ENCODE results near the gene SENP5.

The SENP5 gene

DNA sequence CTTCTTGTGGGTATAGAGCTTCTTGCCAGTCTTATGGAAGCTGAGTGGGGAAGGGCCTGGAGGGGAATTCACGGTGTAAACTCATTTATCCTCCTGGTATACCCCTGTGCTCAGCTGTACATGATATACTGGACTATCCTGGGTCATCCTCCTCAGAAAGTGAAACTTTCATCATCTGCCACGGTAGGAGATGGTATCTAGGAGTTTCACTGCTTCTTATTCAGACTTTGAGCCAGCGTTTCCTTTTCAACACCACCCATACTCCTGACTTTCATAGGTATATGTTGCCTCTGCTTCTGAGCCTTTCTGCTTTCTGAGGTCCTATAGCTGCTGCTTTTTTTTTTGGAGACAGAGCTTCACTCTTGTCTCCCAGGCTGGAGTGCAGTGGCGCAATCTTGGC, 15.6 kb downstream of the SENP5 start:
- no peak for DNase-seq (ENCODE audit: low spot score)

DNA sequence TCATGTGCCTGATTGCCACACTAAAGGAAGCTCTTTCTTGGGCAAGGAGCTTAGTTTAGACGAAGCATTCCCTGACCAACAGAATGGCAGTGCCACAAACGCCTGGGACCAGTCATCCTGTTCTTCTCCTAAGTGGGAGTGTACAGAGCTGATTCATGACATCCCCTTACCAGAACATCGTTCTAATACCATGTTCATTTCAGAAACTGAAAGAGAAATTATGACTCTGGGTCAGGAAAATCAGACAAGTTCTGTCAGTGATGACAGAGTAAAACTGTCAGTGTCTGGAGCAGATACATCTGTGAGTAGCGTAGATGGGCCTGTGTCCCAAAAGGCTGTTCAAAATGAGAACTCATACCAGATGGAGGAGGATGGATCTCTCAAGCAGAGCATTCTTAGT, 18.4 kb downstream of the SENP5 start:
- no peak for DNase-seq (ENCODE audit: low spot score)

DNA sequence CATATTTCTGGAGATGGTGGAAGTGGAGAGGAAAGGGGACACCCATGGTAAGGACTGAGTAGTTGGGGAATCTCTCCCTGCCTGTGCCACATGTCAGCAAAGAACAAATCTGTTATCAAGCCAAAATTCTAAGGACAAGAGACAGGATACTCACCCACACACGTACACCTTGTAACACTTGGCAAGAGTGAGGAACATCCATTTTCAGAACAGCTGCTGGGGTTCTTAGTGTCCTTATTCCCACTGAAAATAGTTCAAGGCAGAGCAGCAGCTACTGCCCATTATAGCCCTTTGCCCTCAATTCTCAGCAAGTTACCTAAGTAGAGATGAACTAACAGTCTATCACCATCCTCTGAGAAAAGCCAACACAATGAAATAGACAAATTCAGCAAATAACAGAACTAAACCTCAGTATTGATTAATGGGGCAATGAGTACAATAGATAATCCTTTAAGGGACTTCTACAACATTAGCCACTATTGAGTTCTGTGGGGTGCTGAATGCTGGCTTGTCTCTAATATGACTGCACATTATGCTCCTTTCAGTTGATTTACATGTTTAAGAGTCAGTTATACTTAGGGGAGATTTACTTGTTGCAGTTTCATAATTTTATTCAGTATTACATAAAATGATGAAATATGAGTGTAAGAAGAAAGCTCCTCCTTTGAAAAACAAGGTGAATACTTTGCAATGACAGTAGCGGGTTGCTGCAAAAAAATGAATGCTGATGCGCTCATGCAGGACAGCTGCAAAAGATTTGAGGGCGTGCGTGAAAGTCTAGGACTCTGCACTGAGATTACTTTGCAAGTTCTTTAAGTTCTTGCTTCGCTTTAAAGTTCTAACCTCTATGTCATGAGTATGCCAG, 22.4 kb downstream of the SENP5 start:
- DNase-seq (ENCODE audit: low spot score) = no peak

DNA sequence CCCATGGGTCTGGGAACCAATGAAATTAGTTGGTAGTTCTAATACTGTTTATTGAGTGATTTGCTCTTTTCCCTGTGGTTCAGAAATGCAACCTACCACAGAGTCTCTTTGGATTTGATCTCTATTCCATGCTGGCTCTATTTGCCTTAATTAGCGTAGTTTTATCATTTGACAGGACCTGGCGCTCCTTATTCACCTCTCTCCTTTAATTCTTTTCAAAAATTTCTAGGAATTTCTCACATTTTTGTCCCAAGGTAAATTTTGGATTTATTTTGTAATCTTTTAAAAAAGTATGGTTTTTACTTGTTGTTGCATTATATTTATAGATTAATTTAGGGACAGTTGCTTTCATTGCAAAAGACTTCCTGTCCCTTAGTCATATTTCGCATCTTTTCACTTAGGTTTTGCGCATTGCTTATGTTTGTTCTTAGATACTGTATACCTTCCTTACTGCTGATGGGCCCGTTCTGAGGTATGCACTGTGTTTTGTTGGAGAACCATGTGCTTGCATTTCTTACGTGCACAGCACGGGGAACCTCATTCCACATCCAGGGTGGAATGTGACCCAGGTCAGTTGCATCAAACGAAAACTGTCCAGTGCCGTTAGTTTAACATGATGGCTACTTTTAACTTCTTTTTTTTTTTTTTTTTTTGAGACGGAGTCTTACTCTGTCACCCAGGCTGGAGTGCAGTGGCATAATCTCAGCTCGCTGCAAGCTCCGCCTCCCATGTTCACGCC, 27.0 kb downstream of the SENP5 start:
- DNase-seq (ENCODE audit: low spot score) = no peak

DNA sequence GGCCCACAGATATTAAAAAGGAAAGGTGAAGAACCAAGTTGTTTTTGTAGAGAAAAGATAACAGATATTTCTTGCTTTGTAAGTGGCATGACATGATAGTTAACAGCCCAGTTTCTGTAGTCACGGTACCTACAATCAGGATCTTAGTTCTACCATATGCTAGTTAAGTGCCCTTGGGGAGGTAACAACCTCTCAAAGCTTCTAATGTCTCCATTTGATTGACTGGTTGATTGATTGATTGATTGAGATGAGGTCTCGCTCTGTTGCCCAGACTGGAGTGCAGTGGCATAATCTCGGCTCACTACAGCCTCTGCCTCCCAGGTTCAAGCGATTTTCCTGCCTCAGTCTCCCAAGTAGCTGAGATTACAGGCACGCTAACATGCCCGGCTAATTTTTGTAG, 28.5 kb downstream of the SENP5 start:
- no peak for DNase-seq (ENCODE audit: low spot score)

DNA sequence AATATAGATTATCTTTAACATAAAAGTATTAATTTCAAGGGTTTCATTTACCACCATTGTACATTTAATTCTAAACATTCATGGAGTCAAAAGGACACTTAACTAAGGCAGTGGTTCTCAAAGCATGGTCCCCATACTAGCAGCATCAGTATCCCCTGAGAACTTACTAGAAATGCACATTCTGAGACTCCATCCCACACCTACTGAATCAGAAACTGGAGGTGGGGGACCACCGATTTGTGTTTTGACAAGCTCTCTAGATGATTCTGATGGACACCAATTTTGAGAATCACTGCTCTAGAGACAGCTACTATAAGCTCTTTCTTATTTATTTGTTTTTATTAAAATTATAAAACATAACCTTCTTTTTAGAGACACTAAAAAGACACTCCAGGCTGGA, 34.0 kb downstream of the SENP5 start:
- no peak for DNase-seq (ENCODE audit: low spot score)

DNA sequence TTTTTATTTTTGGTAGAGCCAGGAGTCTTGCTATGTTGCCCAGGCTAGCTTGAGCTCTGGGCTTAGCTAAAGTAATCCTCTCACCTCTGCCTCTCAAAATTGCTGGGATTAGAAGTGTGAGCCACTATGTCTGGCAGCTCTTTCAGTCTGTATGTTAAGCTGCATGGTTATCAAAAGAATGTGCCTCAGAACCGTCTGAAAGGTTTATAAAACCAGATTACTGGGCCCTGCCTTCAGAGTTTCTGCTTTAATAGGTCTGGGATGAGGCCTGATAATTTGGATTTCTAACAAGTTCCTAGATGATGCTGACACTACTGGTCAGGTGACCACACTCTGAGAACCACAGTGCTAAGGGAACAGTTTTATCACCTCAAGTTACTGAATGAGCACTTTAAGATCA, 34.6 kb downstream of the SENP5 start:
- DNase-seq (ENCODE audit: low spot score) = no peak

DNA sequence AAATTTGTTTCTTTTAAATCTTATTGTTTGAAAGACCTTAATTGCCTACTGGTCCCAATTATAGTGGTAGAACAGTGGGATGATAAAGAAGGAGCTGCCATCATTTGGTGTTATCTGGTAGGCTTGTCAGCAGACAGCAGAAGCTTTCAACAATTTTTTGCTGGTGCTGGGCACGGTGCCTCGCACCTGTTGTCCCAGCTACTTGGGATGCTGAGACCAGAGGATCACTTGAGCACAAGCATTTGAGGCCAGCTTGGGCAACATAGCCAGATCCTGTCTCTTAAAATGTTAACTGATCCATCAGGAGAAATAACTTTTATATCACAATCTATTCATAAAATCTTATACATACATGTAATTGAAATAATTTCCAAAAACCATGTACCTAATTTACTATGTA, 36.0 kb downstream of the SENP5 start:
- DNase-seq (ENCODE audit: low spot score) = no peak

DNA sequence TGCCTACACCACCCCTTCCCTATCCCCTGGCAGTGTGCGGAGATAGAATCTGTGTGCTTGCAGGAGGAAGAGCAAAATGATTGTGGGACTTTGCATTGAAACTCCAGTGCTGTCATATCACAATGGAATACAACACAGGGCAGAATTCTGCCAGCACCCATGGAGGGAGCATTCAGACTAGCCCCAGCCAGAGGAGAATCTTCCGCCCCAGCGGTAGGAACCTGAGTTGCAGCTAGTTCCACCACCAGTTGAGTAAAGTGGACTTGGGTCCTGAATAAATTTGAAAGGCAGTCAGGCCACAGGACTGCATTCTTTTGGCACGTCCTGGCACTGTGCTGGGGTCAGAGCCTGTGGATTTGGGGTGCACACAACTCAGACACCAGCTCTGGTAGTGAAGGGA, 47.1 kb downstream of the SENP5 start:
- no peak for DNase-seq (ENCODE audit: low spot score)

DNA sequence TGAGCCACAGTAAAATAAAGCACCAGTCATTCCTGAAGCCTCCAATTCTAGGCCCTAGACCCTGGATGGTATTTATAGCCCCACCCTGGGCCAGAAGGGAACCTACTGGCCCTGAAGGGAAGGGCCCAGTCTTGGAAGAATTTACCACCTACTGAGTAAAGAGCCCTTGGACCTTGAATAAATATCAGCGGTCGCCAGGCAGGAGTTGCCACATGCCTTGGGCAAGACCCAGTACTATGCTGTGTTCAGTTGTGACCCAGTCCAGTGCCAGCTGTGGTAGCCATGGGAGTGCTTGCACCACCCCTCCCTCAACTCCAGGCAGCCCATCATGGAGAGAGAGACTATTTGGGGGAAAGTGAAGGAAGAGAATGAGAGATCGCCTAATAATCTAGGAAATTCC, 47.7 kb downstream of the SENP5 start:
- DNase-seq (ENCODE audit: low spot score) = no peak

DNA sequence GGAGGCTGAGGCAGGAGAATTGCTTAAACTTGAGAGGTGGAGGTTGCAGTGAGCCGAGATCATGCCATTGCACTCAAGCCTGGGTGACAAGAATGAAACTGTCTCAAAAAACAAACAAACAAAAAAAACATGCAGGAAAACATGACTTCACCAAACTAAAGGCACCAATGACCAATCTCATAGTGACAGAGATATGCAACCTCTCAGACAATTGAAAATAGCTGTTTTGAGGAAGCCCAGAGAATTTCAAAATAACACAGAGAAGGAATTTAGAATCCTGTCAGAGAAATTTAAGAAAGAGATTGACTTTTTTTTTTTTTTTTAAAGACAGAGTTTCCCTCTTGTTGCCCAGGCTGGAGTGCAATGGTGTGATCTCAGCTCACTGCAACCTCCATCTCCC, 48.5 kb downstream of the SENP5 start:
- DNase-seq (ENCODE audit: low spot score) = no peak

DNA sequence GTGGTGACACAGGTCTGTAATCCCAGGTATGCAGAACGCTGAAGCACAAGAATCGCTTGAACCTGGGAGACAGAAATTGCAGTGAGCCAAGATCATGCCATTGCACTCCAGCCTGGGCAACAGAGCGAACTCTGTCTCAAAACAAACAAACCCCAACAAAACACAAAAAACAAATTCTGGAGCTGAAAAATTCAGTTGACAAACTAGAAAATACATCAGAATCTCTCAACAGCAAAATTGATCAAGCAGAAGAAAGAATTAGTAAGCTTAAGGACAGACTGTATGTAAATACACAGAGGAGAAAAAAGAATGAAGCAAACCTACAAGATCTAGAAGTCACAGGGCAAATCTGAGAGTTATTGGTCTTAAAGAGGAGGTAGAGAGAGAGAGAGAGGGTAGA, 49.3 kb downstream of the SENP5 start:
- no peak for DNase-seq (ENCODE audit: low spot score)

DNA sequence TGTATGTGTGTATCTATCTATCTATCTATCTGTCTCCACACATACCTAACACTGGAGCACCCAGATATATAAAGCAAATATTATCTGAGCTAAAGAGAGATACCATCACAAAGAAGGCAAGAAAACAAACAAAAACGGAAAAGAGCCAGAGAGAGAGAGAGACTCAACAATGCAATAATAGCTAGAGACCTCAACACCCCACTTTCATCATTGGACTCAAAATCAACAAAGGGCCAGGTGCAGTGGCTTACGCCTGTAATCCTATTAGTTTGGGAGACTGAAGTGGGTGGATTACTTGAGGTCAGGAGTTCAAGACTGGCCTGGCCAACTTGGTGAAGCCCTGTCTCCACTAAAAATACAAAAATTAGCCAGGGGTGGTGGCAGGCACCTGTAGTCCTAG, 51.2 kb downstream of the SENP5 start:
- DNase-seq (ENCODE audit: low spot score) = no peak

DNA sequence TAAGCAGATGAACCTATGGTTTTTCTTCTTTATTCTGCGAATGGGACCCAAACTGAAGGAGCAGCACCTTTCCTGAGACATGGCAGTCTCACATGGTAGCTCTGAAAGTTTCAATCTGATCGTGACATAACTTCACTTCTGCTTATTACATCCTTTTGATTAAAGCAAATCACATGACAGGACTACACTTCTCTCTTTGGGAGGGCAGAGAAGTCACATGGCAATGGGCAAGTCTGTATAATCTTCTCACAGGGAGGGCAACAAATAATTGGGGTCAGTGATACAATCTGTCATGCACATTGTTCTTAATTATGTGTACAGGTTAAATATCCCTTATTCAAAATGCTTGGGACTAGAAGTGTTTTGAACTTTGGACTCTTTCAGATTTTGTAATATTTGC, 53.0 kb downstream of the SENP5 start:
- DNase-seq (ENCODE audit: low spot score) = no peak

DNA sequence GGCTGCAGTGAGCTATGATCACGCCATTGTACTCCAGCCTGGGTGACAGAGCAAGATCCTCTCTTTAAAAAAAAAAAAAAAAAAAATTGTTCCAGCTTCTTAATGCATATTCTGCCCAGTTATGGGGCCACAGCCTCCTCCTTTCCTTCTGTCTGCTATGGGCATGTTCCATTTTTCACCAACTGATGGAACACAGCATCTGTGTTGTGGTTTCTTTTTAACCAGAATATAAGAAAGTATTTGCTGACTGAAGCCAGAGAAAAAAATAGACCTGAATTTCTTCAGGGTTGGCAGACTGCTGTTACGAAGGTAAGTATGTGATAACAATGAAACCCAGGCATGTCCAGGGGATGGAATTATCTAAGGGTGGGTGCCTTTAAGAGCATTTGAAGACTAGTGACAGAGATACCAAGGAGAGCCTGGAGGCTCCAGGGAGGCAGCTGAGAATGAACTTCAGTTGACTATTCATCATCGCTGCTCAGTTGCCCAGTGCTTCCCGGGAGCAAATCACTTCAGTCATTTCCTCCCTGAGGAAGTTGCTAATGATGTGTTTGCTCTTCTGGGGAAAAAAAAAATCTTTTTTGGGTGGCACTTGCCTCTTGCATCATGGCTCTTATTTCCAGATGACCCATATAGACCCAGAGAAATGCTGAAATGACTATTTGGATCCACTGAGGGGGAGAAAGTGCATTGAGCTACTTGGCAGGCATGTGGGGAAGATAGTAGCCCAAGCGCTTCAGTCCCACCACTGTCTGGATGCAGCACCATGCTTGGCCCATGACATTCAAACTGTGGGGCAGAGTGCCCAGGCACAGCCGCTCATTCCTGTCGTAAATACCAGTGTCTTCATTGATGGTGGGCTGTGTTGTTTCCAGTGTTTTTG, 60.1 kb downstream of the SENP5 start:
- no peak for DNase-seq (ENCODE audit: low spot score)

DNA sequence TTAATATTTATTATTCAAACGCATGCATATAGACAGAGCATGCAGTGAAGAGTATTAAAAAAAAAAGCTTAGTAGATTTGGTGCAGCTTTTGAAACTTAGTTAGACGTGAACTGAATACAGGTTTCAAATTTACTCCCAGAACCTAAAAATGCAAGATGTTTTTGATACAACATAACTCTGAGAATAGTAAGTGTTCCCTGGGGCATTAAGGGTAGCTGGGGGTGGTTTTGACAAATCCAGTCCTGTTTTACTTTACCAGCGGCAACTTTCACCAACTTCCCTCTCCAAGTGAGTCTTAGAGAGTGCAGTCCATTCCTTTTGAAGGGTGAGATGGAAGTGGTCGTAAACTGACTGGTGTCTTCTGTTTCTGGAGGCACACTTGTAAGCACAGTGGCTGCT, 63.4 kb downstream of the SENP5 start:
- no peak for DNase-seq (ENCODE audit: low spot score)

DNA sequence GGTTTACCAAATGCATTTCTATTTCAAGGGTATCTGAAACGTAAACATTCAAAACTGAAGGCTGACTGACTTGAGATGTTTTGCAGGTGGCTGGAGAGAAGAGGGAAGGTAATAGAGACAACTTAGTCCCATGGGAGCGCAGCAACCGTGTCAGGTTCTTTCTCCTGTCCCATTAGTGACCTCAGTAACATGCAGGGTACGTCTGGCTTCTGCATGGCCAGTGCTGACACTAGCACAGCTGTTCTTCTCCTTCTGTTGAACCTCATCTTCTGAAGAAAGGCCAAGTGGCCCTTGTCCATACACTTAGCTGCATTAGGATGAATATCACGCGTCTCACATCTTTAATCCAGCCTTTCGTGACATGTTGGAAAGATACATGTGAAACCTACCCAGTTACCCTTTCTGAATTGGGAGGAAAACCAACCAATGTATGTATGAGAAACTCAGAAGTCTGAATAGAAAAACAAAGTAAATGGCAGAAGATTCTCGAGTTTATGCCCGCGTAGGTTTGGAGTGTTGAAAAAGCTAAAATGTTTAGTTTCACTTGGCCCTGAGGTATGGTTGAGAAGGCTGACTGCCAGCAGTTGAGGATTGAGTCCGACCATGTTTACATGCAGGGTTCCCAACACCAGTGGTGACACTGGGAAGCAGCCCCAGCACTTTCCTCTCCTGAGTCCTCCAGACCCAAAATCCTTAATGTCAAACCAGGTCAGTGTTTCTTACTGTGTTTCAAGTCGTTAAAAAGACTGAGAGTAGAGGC, 64.3 kb downstream of the SENP5 start:
- no peak for DNase-seq (ENCODE audit: low spot score)

DNA sequence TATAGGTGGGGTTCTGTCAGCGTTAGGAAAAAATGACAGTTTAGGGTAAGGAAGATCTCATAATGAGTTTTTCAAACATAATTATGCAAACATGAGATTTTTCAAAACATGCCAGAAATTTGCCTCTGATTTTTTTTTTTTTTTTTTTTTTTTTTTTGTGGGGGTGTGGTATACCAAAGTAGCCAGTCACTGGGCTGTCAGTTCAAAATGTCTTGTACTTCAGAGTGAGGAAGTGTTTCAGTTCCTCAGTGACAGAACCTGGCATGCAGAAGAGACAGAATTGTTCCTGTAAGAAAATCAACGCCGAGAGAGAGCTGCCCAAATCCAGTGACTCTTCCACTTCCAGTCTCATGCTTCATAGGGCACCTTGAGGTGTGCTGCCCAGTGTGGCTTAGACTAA, 64.9 kb downstream of the SENP5 start:
- no peak for DNase-seq (ENCODE audit: low spot score)

DNA sequence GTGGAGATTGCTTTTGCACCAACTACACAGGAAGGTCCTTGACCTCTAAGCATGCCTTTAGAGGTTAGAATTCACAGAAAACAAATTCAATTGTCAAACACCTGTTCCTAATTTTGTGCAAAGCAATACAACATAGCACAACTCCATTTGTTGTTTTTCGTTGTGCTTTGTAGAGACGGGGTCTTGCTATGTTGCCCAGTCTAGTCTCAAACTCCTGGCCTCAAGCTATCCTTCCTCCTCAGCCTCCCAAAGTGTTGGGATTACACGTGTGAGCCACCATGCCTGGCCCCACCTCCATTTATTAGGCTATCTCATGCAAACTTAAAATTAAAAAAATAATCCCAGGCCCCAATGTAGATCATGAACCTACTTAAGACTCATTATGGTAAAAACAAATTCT, 68.6 kb downstream of the SENP5 start:
- DNase-seq (ENCODE audit: low spot score) = no peak

DNA sequence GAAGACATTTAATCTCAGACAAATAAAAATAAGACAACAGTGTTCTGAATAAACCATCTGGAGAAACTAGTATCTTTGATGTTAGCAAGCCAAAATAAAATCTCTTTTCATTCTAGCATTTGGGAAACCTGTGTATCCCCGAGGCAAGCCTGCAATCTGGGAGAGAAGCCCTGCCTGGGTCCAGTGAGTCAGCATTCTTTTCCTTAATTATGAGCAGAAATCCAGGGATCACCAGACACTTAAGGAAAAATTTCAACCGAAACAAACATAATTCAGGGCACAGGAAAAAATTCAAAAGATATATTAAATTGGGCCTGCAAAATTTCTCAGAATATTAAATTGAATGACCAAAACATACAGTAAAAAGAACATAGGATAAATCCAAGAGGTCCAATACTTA, 70.4 kb downstream of the SENP5 start:
- DNase-seq (ENCODE audit: low spot score) = no peak

DNA sequence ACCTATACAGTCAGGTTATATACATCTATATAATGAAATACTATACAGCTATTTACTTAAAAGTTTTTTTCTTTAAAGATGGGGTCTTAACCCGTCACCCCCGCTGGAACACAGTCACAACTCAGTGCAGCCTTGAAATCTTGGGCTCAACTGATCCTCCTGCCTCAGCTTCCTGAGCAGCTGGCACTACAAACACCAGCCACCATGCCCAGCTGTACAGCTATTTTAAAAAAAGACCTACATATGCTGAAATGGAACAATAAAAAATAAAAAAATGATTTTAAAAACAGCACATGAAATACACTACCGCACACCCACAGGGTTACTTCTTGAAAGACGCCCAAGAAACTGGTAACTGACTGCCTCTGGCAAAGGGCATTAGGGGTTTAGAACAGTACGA, 70.9 kb downstream of the SENP5 start:
- no peak for DNase-seq (ENCODE audit: low spot score)

DNA sequence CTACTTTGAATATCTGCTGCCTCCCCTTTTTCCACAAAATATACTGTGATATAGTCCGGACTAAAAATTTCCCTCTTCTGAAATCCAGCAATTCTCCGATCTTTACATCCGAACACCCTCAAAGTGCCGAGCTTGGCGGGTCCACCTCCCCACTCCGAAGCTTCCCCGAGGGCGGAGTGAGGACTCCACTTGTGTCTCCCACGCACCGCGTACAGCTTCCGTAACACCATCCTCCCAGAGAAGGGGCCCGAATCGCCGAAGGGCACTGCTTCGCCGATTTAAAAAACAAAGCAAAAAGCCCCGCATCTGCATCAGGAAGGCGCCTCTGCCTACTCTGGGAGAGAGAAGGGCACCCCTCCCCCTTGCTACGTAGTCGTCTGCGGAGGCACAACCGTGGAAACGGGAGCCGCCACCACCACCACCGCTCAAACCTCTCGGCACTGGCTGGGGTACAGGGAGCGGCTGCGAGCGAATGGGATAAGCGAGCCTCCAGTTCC, 74.1 kb downstream of the SENP5 start:
- DNase-seq (ENCODE audit: low spot score) = peak; percentile 73

Measured in left forelimb (tissue), 1 donor.